ENCODE measurements around the gene TNFAIP8L2. TPM values are rescaled to one million over a fixed set of nuclear protein-coding genes. Genes with fewer than 3 reads are reported as not detected.

Gene TNFAIP8L2
- total RNA-seq, 4 donors from 2014 or later: 1.1 to 3.1 (median 1.4) TPM; not detected in 1

DNA sequence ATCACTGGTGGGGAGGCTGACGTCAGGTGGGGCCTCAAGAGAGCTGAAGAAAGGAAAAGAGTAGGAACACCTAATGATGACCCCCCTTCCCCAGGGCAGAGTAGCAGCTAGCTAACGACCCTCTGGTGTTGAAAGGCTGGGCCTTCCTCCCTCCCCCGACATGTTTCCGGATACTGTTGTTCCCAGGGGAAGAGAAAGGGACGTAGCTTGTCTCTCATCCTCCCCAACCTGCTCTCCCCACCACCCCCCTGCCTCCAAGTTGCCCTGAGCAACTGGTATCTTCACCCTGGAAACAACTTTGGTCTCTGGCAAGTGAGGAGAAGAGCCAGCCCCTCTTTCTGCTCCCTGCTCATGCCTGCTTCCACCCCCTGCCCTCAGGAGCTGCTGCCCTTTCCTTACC is 12.5 kb upstream of the TNFAIP8L2 start:
- in situ Hi-C loops (cut with MboI; ENCODE audit: low sequenced_read_pairs in 4 of 4) (no loop called here), intact Hi-C loops (cut with DNase I; ENCODE audit: low total_unique reads) (no loop called here)
- Histone ChIP-seq H3K27me3 (no peaks in the 10 kb centered on the region), H3K4me1 (peaks cover 48 to 61% of the 10 kb centered on the region in 2 donors), H3K4me3 (peak overlapping the region; percentile 89 to 97 (median 92)), H3K27ac (peak overlapping the region; percentile 95 to 99 (median 98)), H3K36me3 (peaks cover 0 to 15% of the 10 kb centered on the region in 2 donors), H3K9me3 (no peaks in the 10 kb centered on the region)
- DNase-seq: peak in 1 of 2 donors; percentile 40
- ATAC-seq: no peak
- TF ChIP-seq POLR2A (IDR thresholded peaks at IDR 0.05) (no peak), CTCF (IDR thresholded peaks at IDR 0.05 in 4 of 5, conservative IDR thresholded peaks at IDR 0.05 in 1 of 5) (no peak)

DNA sequence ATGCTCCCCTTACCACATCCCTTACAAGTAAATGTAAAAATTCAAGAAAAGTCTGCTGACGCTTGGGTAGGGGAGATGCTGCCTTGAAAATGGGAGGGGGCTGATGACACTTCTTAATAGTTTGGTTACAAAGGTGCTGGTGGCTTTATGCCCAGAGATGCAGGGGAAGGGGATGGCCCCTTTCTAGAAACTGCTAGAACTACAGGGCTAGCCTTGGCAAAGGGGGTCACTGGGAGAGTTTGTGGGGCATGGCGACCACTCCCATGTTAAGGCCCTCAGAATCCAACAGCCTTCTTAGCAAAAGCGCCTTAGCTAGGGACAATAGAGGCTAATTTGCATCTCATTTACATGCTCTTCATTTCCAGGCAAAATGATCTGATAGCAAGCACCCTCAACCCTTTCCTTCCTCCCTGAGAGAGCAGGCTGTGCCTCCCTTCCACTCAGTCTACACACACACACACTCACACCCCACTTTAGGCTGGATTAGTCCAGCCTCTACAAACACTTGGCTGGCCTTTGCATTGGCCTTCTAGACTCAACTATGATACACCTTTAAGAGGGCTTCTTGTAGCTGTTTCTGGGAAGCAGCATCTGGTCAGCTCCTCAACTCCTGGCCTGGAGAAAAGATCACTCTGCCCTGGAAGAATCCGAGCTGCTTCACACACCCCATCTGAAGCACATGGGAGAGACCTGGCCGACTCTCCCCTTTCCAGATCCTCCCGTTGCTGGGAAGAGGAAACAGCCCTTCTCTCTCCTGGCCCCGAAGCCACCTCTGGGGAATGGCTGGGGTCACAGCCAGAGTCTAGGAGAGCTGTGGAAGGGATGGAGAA is 11.8 kb upstream of the TNFAIP8L2 start:
- ATAC-seq: peak; percentile 1 to 10
- DNase-seq: peak in 1 of 2 donors; percentile 60
- peak overlapping the region; percentile 89 to 97 (median 92) for H3K4me3 ChIP-seq
- intact Hi-C loops (cut with DNase I; ENCODE audit: low total_unique reads): loop anchor here (5.0 kb wide), 3 partner anchors 32 to 582 kb away; no protein-coding TSS in a partner anchor
- in situ Hi-C loops (cut with MboI; ENCODE audit: low sequenced_read_pairs in 4 of 4): no loop called here
- TF ChIP-seq POLR2A (IDR thresholded peaks at IDR 0.05) (peak in 1 of 2 donors; percentile 29), CTCF (IDR thresholded peaks at IDR 0.05 in 4 of 5, conservative IDR thresholded peaks at IDR 0.05 in 1 of 5) (no peak)
- peaks cover 48 to 61% of the 10 kb centered on the region in 2 donors for H3K4me1 ChIP-seq
- H3K36me3 ChIP-seq: peaks cover 0 to 8% of the 10 kb centered on the region in 2 donors
- peak overlapping the region; percentile 95 to 99 (median 98) for H3K27ac ChIP-seq
- no peaks in the 10 kb centered on the region for H3K27me3 ChIP-seq
- no peaks in the 10 kb centered on the region for H3K9me3 ChIP-seq

GRCh38 chr1:151145304-151146071 is 11.0 kb upstream of the TNFAIP8L2 start:
- intact Hi-C loops (cut with DNase I; ENCODE audit: low total_unique reads) (loop anchor here (1.0 to 5.0 kb wide), 5 partner anchors 20 to 583 kb away; partner anchors contain the start of genes GABPB2 and LYSMD1), in situ Hi-C loops (cut with MboI; ENCODE audit: low sequenced_read_pairs in 4 of 4) (no loop called here)
- Histone ChIP-seq H3K27me3 (no peaks in the 10 kb centered on the region), H3K4me1 (peaks cover 48 to 59% of the 10 kb centered on the region in 2 donors), H3K9me3 (no peaks in the 10 kb centered on the region), H3K4me3 (peak overlapping the region; percentile 89 to 97 (median 92)), H3K27ac (peak overlapping the region; percentile 95 to 99 (median 98)), H3K36me3 (no peaks in the 10 kb centered on the region)
- DNase-seq: peak; percentile 76 to 86
- ATAC-seq: peak; percentile 39 to 56
- TF ChIP-seq POLR2A (IDR thresholded peaks at IDR 0.05) (peak in 1 of 2 donors; percentile 21), CTCF (IDR thresholded peaks at IDR 0.05 in 4 of 5, conservative IDR thresholded peaks at IDR 0.05 in 1 of 5) (no peak)

GRCh38 chr1:151146072-151146411 is 10.4 kb upstream of the TNFAIP8L2 start:
- DNase-seq: no peak
- Histone ChIP-seq H3K4me1 (peaks cover 45 to 53% of the 10 kb centered on the region in 2 donors), H3K4me3 (peak overlapping the region; percentile 89 to 97 (median 92)), H3K9me3 (no peaks in the 10 kb centered on the region), H3K27me3 (no peaks in the 10 kb centered on the region), H3K27ac (peak overlapping the region; percentile 95 to 99 (median 98)), H3K36me3 (no peaks in the 10 kb centered on the region)
- intact Hi-C loops (cut with DNase I; ENCODE audit: low total_unique reads) (loop anchor here (1.0 to 5.0 kb wide), 5 partner anchors 19 to 584 kb away; partner anchors contain the start of genes GABPB2 and LYSMD1), in situ Hi-C loops (cut with MboI; ENCODE audit: low sequenced_read_pairs in 4 of 4) (no loop called here)
- ATAC-seq: peak; percentile 0 to 11
- TF ChIP-seq POLR2A (IDR thresholded peaks at IDR 0.05): no peak
- no peak for TF ChIP-seq CTCF (IDR thresholded peaks at IDR 0.05 in 4 of 5, conservative IDR thresholded peaks at IDR 0.05 in 1 of 5)

Data from gastrocnemius medialis (tissue), 4 donors.